ENCODE measurements around the gene HOXC10.

Gene HOXC10

DNA sequence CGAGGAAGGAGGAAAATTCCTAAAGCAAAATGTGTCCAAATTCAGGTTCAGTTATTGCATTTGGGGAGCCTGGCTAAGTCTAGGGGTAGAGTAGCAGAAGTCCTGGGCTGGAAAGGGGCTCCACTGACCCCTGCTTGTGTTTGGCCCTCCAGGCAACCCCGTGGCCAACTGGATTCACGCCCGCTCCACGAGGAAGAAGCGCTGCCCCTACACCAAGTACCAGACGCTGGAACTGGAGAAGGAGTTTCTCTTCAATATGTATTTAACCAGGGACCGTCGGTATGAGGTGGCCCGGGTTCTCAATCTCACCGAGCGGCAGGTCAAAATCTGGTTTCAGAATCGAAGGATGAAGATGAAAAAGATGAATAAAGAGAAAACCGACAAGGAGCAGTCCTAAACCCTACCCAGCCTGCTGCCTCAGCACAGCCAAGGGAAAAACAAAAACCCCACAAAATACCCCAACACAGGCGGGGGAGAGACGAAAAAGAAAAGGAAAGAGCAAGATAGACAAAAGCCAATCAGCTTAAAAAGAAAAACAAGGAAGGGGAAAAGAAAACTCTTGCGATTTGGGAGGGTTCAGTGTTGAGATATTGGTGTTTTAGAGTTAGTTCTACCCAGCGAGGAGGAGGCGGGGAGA is 17.4 kb downstream of the HOXC10 start:
- H3K9ac ChIP-seq (ENCODE audit: low read depth, low read length) = no peak overlapping the region

DNA sequence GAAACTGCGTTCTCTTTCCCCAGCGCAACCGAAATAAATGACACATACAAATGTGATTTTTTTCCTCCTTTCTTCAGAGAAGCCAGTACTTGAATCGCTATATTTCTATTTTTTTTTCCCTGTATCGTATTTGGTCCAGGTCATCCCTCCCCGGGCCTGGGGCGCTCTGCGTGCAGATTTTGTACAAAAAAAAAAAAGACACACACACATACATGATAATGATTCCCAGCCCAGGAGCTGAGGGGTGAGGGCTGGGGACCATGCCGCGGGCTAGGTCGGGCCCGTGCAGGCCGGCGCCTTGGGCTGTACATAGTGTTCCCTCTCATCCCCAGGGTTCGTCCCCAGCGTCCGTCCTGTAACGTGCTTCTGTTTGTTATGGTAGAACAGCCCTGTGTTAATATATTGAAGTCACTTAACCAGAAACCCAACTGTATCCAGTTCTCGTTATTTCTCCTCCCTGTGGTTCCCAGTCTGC is 18.0 kb downstream of the HOXC10 start:
- Histone ChIP-seq H3K9ac (ENCODE audit: low read depth, low read length) (no peak overlapping the region), H3K36me3 (ENCODE audit: insufficient read depth, low read length) (no peaks in the 10 kb centered on the region), H3K9me3 (ENCODE audit: control insufficient read depth, insufficient read depth, low read length) (no peaks in the 10 kb centered on the region), H3K4me1 (ENCODE audit: insufficient read depth, low read length) (no peaks in the 10 kb centered on the region; the same call in 1 of the 2 replicates)

More for the DNA sequence above, 17.4 kb downstream of the HOXC10 start:
- Histone ChIP-seq H3K9me3 (ENCODE audit: control insufficient read depth, insufficient read depth, low read length) (no peaks in the 10 kb centered on the region), H3K4me1 (ENCODE audit: insufficient read depth, low read length) (no peaks in the 10 kb centered on the region; the same call in 1 of the 2 replicates), H3K36me3 (ENCODE audit: insufficient read depth, low read length) (no peaks in the 10 kb centered on the region)

DNA sequence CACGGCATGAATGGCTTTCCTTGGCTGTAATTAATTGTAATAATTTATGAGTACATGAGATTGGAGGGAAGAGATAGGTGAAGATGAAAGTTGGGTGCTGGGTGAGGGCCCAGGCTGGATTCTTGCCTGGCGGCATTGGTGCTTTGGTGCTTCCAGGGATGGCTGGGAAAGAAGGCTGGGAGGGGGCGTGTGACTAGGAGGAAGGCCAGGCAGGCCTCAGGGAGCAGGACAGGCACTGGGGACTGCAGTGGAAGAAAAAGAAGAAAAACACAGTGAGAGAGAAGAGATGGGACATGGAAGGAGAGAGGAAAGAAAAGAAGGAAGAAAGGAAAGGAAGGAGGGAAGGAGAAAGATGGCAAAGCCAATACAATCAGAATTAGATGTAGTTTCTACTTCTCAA is 18.7 kb downstream of the HOXC10 start:
- no peak overlapping the region for H3K9ac ChIP-seq (ENCODE audit: low read depth, low read length)
- H3K36me3 ChIP-seq (ENCODE audit: insufficient read depth, low read length) = no peaks in the 10 kb centered on the region
- H3K9me3 ChIP-seq (ENCODE audit: control insufficient read depth, insufficient read depth, low read length) = peaks cover 3% of the 10 kb centered on the region; the same call in 1 of the 2 replicates
- no peaks in the 10 kb centered on the region; the same call in 1 of the 2 replicates for H3K4me1 ChIP-seq (ENCODE audit: insufficient read depth, low read length)

DNA sequence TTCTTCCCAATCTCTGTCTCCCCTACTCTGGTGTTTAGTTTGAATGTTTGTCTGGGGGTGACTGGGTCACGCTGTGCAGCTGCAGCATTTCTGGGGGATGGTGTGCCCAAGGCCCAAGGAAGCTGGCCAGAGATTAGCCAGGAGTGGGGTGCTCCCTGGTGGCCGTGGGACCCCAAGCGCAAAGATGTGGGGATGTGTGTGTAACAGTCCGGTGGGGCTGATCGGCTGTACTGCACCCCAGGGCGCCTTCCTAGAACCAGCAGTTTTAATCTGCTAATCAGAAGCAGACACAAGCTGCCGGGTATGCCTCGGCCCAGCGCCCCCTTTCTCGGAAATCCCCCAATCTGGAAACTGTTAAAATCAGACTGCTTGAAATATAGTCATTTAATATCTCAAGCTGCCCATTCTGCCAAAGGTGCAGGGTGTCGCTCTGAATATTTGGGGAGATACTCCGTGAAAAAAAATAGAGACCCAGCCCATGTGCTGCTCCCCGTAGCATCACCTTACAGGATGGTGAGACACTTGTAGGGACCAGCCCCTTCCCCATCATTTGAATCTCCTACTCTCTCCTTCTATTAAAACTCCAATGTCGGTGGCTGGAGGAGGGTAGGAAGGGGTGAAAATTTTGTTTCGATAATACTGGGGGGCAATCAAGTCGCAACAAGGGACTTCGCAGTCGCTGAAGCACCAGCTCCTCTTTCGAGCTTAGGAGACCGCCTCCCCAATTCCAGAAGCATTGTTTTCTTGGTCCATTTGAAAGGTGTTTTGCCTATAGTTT is 19.3 kb downstream of the HOXC10 start:
- no peaks in the 10 kb centered on the region; the same call in 1 of the 2 replicates for H3K4me1 ChIP-seq (ENCODE audit: insufficient read depth, low read length)
- no peaks in the 10 kb centered on the region for H3K36me3 ChIP-seq (ENCODE audit: insufficient read depth, low read length)
- peaks cover 3% of the 10 kb centered on the region; the same call in 1 of the 2 replicates for H3K9me3 ChIP-seq (ENCODE audit: control insufficient read depth, insufficient read depth, low read length)
- H3K9ac ChIP-seq (ENCODE audit: low read depth, low read length) = no peak overlapping the region

GRCh38 chr12:54004841-54005530 is 20.0 kb downstream of the HOXC10 start:
- H3K36me3 ChIP-seq (ENCODE audit: insufficient read depth, low read length) = no peaks in the 10 kb centered on the region
- peaks cover 3% of the 10 kb centered on the region; the same call in 1 of the 2 replicates for H3K9me3 ChIP-seq (ENCODE audit: control insufficient read depth, insufficient read depth, low read length)
- no peaks in the 10 kb centered on the region; the same call in 1 of the 2 replicates for H3K4me1 ChIP-seq (ENCODE audit: insufficient read depth, low read length)
- no peak overlapping the region for H3K9ac ChIP-seq (ENCODE audit: low read depth, low read length)

DNA sequence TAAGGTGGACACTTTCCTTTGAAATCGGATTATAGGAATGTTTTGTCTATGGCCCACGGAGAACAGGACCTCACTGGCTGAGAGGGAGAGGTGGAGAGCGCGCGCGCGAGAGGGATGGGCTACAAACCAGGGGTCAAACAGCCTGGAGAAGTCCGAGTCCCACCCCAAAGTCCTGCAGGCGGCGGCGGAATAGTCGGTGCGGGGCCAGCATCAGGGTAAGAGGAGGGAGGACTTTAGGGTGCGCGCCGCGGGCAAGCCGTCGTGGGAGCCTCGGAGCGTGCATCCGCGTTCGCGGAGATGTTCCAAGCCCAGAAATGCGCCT is 20.5 kb downstream of the HOXC10 start:
- Histone ChIP-seq H3K36me3 (ENCODE audit: insufficient read depth, low read length) (no peaks in the 10 kb centered on the region), H3K9me3 (ENCODE audit: control insufficient read depth, insufficient read depth, low read length) (peaks cover 3% of the 10 kb centered on the region; the same call in 1 of the 2 replicates), H3K9ac (ENCODE audit: low read depth, low read length) (no peak overlapping the region), H3K4me1 (ENCODE audit: insufficient read depth, low read length) (no peaks in the 10 kb centered on the region; the same call in 1 of the 2 replicates)

- Histone ChIP-seq H3K4me1 (ENCODE audit: insufficient read depth, low read length) (no peaks in the 10 kb centered on the region; the same call in 1 of the 2 replicates), H3K9ac (ENCODE audit: low read depth, low read length) (no peak overlapping the region), H3K9me3 (ENCODE audit: control insufficient read depth, insufficient read depth, low read length) (peaks cover 3% of the 10 kb centered on the region; the same call in 1 of the 2 replicates), H3K36me3 (ENCODE audit: insufficient read depth, low read length) (no peaks in the 10 kb centered on the region)
Measured at GRCh38 chr12:54005853-54006558, 21.1 kb downstream of the HOXC10 start.

GRCh38 chr12:54006559-54007220 is 21.7 kb downstream of the HOXC10 start:
- Histone ChIP-seq H3K9ac (ENCODE audit: low read depth, low read length) (no peak overlapping the region), H3K36me3 (ENCODE audit: insufficient read depth, low read length) (no peaks in the 10 kb centered on the region), H3K4me1 (ENCODE audit: insufficient read depth, low read length) (no peaks in the 10 kb centered on the region; the same call in 1 of the 2 replicates), H3K9me3 (ENCODE audit: control insufficient read depth, insufficient read depth, low read length) (peaks cover 3% of the 10 kb centered on the region; the same call in 1 of the 2 replicates)

- H3K9ac ChIP-seq (ENCODE audit: low read depth, low read length) = no peak overlapping the region
- peaks cover 3% of the 10 kb centered on the region; the same call in 1 of the 2 replicates for H3K9me3 ChIP-seq (ENCODE audit: control insufficient read depth, insufficient read depth, low read length)
- H3K4me1 ChIP-seq (ENCODE audit: insufficient read depth, low read length) = no peaks in the 10 kb centered on the region; the same call in 1 of the 2 replicates
- no peaks in the 10 kb centered on the region for H3K36me3 ChIP-seq (ENCODE audit: insufficient read depth, low read length)
Measured at GRCh38 chr12:54007538-54008259, 22.8 kb downstream of the HOXC10 start.

DNA sequence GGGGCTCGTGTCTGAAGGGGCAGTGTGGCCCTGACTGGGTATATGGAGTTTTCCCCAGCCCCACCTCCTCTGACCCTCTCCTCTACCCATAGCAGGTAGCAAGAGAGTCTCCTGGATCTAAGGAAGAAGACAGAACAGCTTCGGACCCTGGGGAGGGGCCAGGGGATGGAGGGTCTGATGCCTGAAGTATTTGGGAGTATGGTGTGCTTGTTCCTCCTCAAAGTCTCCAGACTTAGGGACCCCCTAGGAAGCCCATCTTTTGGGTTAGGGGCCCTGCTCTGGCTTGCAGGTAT is 23.3 kb downstream of the HOXC10 start:
- no peaks in the 10 kb centered on the region; the same call in 1 of the 2 replicates for H3K4me1 ChIP-seq (ENCODE audit: insufficient read depth, low read length)
- H3K36me3 ChIP-seq (ENCODE audit: insufficient read depth, low read length) = no peaks in the 10 kb centered on the region
- H3K9ac ChIP-seq (ENCODE audit: low read depth, low read length) = no peak overlapping the region
- peaks cover 3% of the 10 kb centered on the region; the same call in 1 of the 2 replicates for H3K9me3 ChIP-seq (ENCODE audit: control insufficient read depth, insufficient read depth, low read length)

GRCh38 chr12:54009171-54010052 is 24.5 kb downstream of the HOXC10 start:
- no peaks in the 10 kb centered on the region for H3K36me3 ChIP-seq (ENCODE audit: insufficient read depth, low read length)
- H3K9ac ChIP-seq (ENCODE audit: low read depth, low read length) = no peak overlapping the region
- H3K9me3 ChIP-seq (ENCODE audit: control insufficient read depth, insufficient read depth, low read length) = peaks cover 3% of the 10 kb centered on the region; the same call in 1 of the 2 replicates
- no peaks in the 10 kb centered on the region; the same call in 1 of the 2 replicates for H3K4me1 ChIP-seq (ENCODE audit: insufficient read depth, low read length)
